Psoas muscle (tissue), 8 donors: ENCODE data around the gene TBXAS1. TPM values are rescaled to one million over a fixed set of nuclear protein-coding genes. Genes with fewer than 3 reads are reported as not detected.

Experiments
- ATAC-seq, 4 donors: fragments of 200-7000 bp; cut with Tn5 transposase; one replicate each; pipeline ENCODE4 v1.9.1; 2020; ENCODE audit warnings: moderate library complexity in 3 of 4, mild to moderate bottlenecking in 2 of 4
- DNase-seq, 2 donors: peaks; one replicate each; pipeline ENCODE4 v3.0.0-alpha.2; 2020
- H3K27ac ChIP-seq: fragments of 200-600 bp; one replicate; pipeline ENCODE4 v1.8.0; 2022
- H3K27me3 ChIP-seq, 3 donors: fragments of 200-600 bp in 1 of 3; one replicate each; pipeline versions ENCODE4 v1.6.1 to v1.8.0; 2013 to 2022; ENCODE audit warnings: low read length in 2 of 3, mild to moderate bottlenecking in 2 of 3, moderate library complexity in 1 of 3; ENCODE audit not compliant: insufficient read depth in 3 of 3
- H3K36me3 ChIP-seq, 2 donors: fragments of 200-600 bp in 1 of 2; one replicate each; pipeline versions ENCODE4 v1.6.1 to v1.8.0; 2013 to 2022; ENCODE audit warnings: low read depth in 1 of 2, mild to moderate bottlenecking in 1 of 2, moderate library complexity in 1 of 2; ENCODE audit not compliant: insufficient read depth in 1 of 2
- H3K4me1 ChIP-seq: fragments of 200-600 bp; one replicate; pipeline ENCODE4 v1.8.0; 2022
- H3K4me3 ChIP-seq: fragments of 200-600 bp; one replicate; pipeline ENCODE4 v1.8.0; 2022; ENCODE audit warnings: mild to moderate bottlenecking
- H3K9me3 ChIP-seq: fragments of 200-600 bp; one replicate; pipeline ENCODE4 v1.8.0; 2022
- CTCF ChIP-seq: fragments of 200-600 bp; IDR thresholded peaks from one replicate; pipeline ENCODE4 v1.8.0; 2022; ENCODE audit warnings: antibody characterized with exemption
- WGBS, 3 donors: extraction: QIAGEN DNeasy Blood & Tissue Kit; methylation state at CpG; one replicate each; pipeline versions ENCODE4 v1.1.6 to v1.1.7; 2013; 5-methylcytosine and 5-hydroxymethylcytosine counted together
- intact Hi-C, 2 donors: fragments of 100-400 bp; cut with DNase I; formaldehyde crosslinking; loops; one replicate each; pipeline versions ENCODE4 v1.11.0 to v1.14.2; 2022
- polyA plus RNA-seq, 3 donors: library from polyadenylated mRNA; stranded (reverse); fragments of 200-250 nt; gene quantifications; one replicate each; pipeline ENCODE4 v1.2.3, GENCODE V29; 2013
- total RNA-seq, 4 donors: library from RNA; stranded (reverse); fragmentation: NEBNext Ultra II Directional in 2 of 4; extraction: Animal tissue kit (Norgen Biotek cat#: 25700) in 2 of 4; gene quantifications; one replicate each; pipeline versions ENCODE4 v1.2.1 to v1.2.4, GENCODE V29; 2021 to 2023
- donor health status: healthy with polysubstance abuse.
- donor health status: DM: no; HTN: no; CAD: no; lungs with moderate emphysema.
- donor health status: Bipolar disorder and iron deficiency.
- donor health status: healthy.
- donor health status: DM: yes; HTN: yes; CAD: no.
- donor health status: DM: no; HTN: no; CAD: no.
- donor health status: DM: no; HTN: no; CAD: no.
- donor health status: DM: yes; HTN: yes; CAD: no.

The TBXAS1 gene
- total and polyA plus RNA-seq, 7 donors = 0.90 to 2.9 (median 2.0) TPM

GRCh38 chr7:139948587-139949335, 119.7 kb downstream of the TBXAS1 start:
- DNase-seq = no peak
- intact Hi-C loops = no loop called here
- no peak for ATAC-seq
- TF ChIP-seq CTCF = no peak
- WGBS, 3 donors = 77 to 82% (median 80%) methylated on average over 10 of the region's 10 CpGs
- Histone ChIP-seq H3K27me3 (no peaks in the 10 kb centered on the region), H3K9me3 (no peaks in the 10 kb centered on the region), H3K27ac (no peak overlapping the region), H3K36me3 (no peaks in the 10 kb centered on the region), H3K4me1 (no peaks in the 10 kb centered on the region), H3K4me3 (no peak overlapping the region)

GRCh38 chr7:139949629-139950028, 120.6 kb downstream of the TBXAS1 start:
- DNase-seq (no peak), ATAC-seq (no peak)
- Histone ChIP-seq H3K9me3 (no peaks in the 10 kb centered on the region), H3K27ac (no peak overlapping the region), H3K27me3 (no peaks in the 10 kb centered on the region), H3K4me3 (no peak overlapping the region), H3K4me1 (no peaks in the 10 kb centered on the region), H3K36me3 (no peaks in the 10 kb centered on the region)
- WGBS, 3 donors = 94 to 96% (median 95%) methylated on average over 3 of the region's 3 CpGs
- intact Hi-C loops = no loop called here
- no peak for TF ChIP-seq CTCF

- intact Hi-C loops = no loop called here
- WGBS, 3 donors = 80 to 89% (median 87%) methylated on average over 10 of the region's 10 CpGs
- no peak for TF ChIP-seq CTCF
- no peaks in the 10 kb centered on the region for H3K27me3 ChIP-seq
- no peak for ATAC-seq
- no peaks in the 10 kb centered on the region for H3K4me1 ChIP-seq
- no peaks in the 10 kb centered on the region for H3K36me3 ChIP-seq
- H3K27ac ChIP-seq = no peak overlapping the region
- DNase-seq = no peak
- no peak overlapping the region for H3K4me3 ChIP-seq
- H3K9me3 ChIP-seq = no peaks in the 10 kb centered on the region
Observed at GRCh38 chr7:139950881-139951525, 121.9 kb downstream of the TBXAS1 start.

GRCh38 chr7:139953229-139953628, 124.2 kb downstream of the TBXAS1 start:
- ATAC-seq (no peak), DNase-seq (no peak)
- no peaks in the 10 kb centered on the region for H3K36me3 ChIP-seq
- TF ChIP-seq CTCF = no peak
- no peaks in the 10 kb centered on the region for H3K9me3 ChIP-seq
- intact Hi-C loops = no loop called here
- no peaks in the 10 kb centered on the region for H3K4me1 ChIP-seq
- 72 to 76% (median 76%) methylated on average over 7 of the region's 7 CpGs for WGBS, 3 donors
- no peak overlapping the region for H3K4me3 ChIP-seq
- no peaks in the 10 kb centered on the region for H3K27me3 ChIP-seq
- H3K27ac ChIP-seq = no peak overlapping the region
